Epithelial cell of proximal tubule (primary cell): ENCODE results near the gene SLC22A16. TPM values are rescaled to one million over a fixed set of nuclear protein-coding genes. Genes with fewer than 3 reads are reported as not detected.

Experiments used
- DNase-seq: peaks from one replicate; pipeline ENCODE4 v3.0.0-alpha.2; 2011; ENCODE audit warnings: low read depth
- H3K4me3 ChIP-seq: 2 replicates; pipeline ENCODE4 v1.5.1; 2011; ENCODE audit warnings: low read depth, mild to moderate bottlenecking, low read length
- total RNA-seq: library from RNA; depleted of rRNA; stranded (reverse); fragments of >200 nt; gene quantifications from 2 replicates; pipeline ENCODE4 v1.2.3, GENCODE V29; 2015
- TF ChIP-seq, protein P1 (sequence below): conservative IDR thresholded peaks from 2 replicates; pipeline ENCODE4 v1.5.1; 2012; ENCODE audit warnings: low read depth, mild to moderate bottlenecking, low read length

SLC22A16 gene
- total RNA-seq, 1 donor from 2014 or later: not detected

DNA sequence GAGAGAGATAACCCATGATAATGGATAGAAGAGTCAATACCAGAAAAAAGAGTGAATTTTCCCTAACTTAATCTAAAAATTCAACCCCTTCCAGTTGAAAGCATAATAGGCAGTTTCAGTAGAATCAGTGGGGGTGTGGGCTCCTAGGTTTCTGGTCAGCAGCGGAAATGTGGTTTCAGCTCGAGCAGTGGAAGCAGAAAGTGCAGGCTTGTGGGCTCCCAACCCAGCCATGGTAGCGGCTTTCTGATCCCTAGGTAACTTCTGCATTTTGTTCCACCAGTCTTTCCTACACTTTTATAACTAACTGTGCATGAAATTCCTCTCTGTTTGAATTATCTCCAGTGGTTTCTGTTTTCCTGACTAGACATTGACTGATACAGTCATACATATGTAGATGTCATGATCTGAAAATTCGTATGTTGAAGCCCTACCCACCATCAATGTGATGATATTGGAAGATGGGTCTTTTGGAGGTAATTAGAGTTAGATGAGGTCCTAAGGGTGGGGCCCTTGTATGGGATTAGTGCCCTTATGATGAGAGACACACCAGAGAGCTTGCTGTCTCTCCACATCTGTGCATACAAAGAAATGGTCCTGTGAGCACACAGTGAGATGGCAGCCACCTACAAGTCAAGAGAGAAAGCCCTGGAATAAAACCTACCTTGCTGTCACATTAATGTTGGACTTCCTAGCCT lies 54.5 kb downstream of the SLC22A16 start:
- TF ChIP-seq, protein P1, sequence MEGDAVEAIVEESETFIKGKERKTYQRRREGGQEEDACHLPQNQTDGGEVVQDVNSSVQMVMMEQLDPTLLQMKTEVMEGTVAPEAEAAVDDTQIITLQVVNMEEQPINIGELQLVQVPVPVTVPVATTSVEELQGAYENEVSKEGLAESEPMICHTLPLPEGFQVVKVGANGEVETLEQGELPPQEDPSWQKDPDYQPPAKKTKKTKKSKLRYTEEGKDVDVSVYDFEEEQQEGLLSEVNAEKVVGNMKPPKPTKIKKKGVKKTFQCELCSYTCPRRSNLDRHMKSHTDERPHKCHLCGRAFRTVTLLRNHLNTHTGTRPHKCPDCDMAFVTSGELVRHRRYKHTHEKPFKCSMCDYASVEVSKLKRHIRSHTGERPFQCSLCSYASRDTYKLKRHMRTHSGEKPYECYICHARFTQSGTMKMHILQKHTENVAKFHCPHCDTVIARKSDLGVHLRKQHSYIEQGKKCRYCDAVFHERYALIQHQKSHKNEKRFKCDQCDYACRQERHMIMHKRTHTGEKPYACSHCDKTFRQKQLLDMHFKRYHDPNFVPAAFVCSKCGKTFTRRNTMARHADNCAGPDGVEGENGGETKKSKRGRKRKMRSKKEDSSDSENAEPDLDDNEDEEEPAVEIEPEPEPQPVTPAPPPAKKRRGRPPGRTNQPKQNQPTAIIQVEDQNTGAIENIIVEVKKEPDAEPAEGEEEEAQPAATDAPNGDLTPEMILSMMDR: no peak
- DNase-seq: no peak
- H3K4me3 ChIP-seq: no peak overlapping the region

DNA sequence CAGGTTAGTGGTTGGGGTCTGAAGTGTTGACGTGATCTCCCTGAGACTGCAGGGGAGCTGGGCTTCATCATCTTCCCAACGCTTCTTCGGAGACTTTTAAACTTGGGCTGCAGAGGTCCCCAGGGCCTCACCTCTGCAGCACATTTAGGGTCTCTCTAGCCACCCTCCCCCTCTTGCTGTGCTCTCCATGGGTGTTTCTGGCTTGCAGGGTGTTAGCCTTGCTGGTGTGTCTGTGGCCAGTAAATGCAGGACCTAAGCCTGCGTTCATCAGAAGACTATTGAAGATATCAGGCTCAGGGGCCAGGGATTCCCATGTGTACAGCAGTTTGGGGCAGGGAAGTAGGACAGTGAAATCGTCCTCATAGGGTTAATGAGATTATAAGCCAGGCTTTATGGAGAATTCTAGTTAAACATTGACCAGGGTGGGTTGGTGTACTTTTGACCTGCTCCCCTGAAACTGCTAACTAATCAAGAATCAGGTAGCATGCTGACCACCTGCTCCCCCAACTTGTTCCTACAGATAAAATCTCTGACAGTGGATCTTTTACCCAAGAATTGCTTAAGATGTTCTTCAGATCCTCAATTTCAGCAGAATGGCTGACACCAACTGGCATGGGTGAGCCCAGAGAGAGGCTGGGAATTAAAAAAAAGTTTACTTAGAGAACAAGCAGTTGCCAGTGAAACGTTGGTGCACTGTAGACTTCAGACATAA lies 57.2 kb downstream of the SLC22A16 start:
- no peak for DNase-seq
- TF ChIP-seq, protein P1: no peak
- H3K4me3 ChIP-seq: no peak overlapping the region

DNA sequence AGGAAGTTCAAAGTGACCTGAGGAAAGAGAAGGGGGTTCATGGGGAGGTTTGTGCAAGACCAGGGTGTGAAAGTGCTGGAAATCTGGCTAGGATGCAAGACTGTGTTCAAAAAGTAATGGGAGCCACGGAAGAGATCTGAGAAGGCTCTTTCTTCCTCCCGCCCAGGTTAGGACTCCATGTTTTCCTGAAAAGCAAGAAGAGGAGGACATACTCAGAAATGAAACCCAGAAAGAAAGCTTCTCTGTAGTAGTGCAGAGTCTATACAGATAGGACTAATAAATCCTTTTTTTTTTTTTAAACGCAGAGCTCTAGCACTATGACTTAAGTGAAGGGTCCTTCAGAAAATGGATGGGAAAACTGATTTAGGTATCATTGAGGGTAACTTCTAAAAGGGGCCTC lies 57.8 kb downstream of the SLC22A16 start:
- TF ChIP-seq, protein P1: no peak
- no peak for DNase-seq
- no peak overlapping the region for H3K4me3 ChIP-seq

DNA sequence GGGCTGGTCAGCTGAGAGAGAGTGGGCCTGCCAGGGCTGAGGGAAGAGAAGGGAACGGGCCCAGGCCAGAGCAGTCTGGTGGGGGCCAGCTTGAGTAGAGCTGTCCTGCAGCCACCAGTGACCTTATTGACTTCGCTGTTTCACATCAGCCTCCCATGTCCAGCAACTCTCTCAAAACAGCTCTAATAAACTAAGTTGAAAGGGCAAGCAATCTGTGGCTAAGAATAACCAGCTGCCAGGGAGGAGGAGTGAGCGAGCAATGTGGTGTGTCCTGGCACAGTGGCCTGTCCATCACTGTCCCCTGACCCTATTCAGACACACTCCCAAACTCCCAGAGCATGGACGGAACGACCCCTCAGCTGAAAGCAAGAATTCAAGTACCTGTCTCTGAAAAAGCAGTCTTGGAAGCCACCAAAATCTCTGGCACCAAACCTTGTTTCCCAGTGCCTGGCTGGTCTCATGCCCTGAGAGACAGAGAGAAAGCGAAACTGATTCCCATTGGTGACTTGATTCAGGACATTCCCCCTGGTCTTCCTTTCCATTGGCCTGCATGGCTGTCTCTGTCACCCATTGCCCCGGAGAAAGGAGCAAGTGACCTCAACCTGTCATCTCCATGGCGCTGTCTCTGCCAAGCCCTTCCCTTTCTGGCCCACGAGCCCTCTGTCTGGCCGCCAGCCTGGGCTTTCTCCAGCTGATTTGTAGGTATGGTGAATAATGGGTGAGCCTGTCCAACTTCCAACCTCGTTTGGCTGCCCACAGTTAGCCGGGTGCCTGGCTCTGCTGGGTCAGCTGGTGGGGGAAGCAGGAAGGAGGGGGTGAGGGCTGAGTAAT lies 61.1 kb downstream of the SLC22A16 start, which contains the start of gene DDO:
Gene DDO, minus strand, starts transcription at position 490 of the 831 bp plus-strand sequence. CDS start 2,113 bp downstream, outside the sequence.
- H3K4me3 ChIP-seq: peak within 1 kb of the TSS; percentile 56
- peak; percentile 36 for DNase-seq
- TF ChIP-seq, protein P1: no peak

DNA sequence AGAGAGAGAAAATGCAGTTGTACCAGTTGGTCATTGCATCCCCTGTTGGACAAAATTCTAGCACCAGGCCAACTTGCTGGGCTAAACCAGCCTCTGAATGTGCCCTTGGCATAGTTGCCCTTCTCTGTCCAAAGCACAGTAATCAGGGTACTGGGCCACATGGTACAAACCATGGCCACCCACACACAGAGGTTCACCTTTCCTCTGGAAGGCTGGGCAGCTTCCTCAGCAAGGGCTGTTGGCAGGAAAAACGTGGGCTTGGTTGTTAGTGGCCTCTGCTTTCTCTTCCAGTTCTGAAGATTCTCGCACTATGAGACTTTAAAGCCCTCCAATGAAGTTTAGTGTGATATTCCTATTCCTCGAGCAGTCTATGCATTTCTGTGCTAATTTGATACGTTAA lies 61.7 kb downstream of the SLC22A16 start:
- DNase-seq: no peak
- TF ChIP-seq, protein P1: no peak
- peak overlapping the region; percentile 56 for H3K4me3 ChIP-seq

DNA sequence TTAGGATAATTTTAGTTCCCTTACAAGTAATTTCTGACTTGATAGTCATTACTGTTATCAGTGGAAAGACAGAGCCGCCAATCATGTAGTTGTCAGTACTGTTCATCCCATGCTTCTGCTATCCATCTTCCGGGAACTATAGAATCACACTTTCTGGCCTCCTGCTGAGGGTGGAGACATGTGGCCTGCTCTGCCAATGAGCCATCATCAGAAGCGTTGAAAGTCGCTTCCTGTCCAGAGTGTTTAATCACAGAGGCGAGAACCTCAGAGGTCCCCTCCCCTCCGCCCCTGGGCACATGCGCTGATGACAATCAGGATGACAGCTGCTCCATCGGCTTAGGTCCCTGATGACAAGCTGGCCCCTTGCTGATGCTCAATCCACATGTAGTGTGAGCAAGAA lies 64.1 kb downstream of the SLC22A16 start:
- H3K4me3 ChIP-seq: no peak overlapping the region
- TF ChIP-seq, protein P1: no peak
- DNase-seq: no peak
